Endothelial cell of umbilical vein (primary cell): ENCODE data around the gene REC8. TPM values are rescaled to one million over a fixed set of nuclear protein-coding genes. Genes with fewer than 3 reads are reported as not detected.

Experiments used
- BruUV-seq: library from RNA; stranded (reverse); fragments of 400-500 nt; replicated peaks from 2 replicates; lab custom pipeline; 2021; lab: Mats Ljungman, UMichigan
- CTCF ChIA-PET: fragments of 300-600, 350-600 bp; sonication (Branson Sonifier 250); formaldehyde crosslinking; loops from one replicate; lab custom pipeline; 2021; ENCODE audit warnings: antibody characterized with exemption, inconsistent platforms; lab: Charles Lee
- POLR2A ChIA-PET: fragments of 300-600, 350-600 bp; sonication (Branson Sonifier 250); formaldehyde crosslinking; loops from one replicate; lab custom pipeline; 2021; ENCODE audit warnings: antibody characterized with exemption, inconsistent platforms; lab: Charles Lee
- DNase-seq: peaks from one replicate; pipeline ENCODE4 v3.0.0-alpha.2; 2011; ENCODE audit warnings: low read depth, low spot score
- FAIRE-seq: peaks from 2 replicates; lab custom pipeline; 2011; peaks lifted over from hg19 to GRCh38; lab: Jason Lieb, UNC
- H2AFZ ChIP-seq: 2 replicates; pipeline ENCODE4 v1.6.0; 2012; ENCODE audit warnings: low read depth, low read length, control low read depth, inconsistent platforms
- H3K27ac ChIP-seq: 2 replicates; pipeline ENCODE4 v1.5.1; 2011; ENCODE audit warnings: low read depth, mild to moderate bottlenecking, control low read depth, low read length, moderate library complexity; ENCODE audit not compliant: insufficient read depth
- H3K27me3 ChIP-seq, 2 experiments: 2 replicates each; pipeline versions ENCODE4 v1.6.0 to v1.6.1; 2011; ENCODE audit warnings: low read length in 2 of 2, mixed read lengths in 1 of 2; ENCODE audit not compliant: control insufficient read depth in 2 of 2, insufficient read depth in 2 of 2
- H3K36me3 ChIP-seq, 2 experiments: 2 replicates in 1 of 2; 3 replicates in 1 of 2; pipeline ENCODE4 v1.5.1; 2011; ENCODE audit warnings: low read length in 2 of 2, mild to moderate bottlenecking in 1 of 2, moderate library complexity in 1 of 2; ENCODE audit not compliant: control insufficient read depth in 2 of 2, insufficient read depth in 2 of 2; ENCODE audit errors: extremely low read depth in 1 of 2
- H3K4me1 ChIP-seq: 3 replicates; pipeline ENCODE4 v1.5.1; 2011; ENCODE audit warnings: mild to moderate bottlenecking, low read length; ENCODE audit not compliant: control insufficient read depth, insufficient read depth; ENCODE audit errors: extremely low read depth
- H3K4me2 ChIP-seq: 2 replicates; pipeline ENCODE4 v1.6.1; 2011; ENCODE audit warnings: low read length, control low read depth, mixed read lengths; ENCODE audit not compliant: insufficient read depth
- H3K4me3 ChIP-seq, 3 experiments: fragments of 200-600 bp in 1 of 3; sonication (generic), shearing (Covaris generic) in 1 of 3; replicated peaks in 1 of 3; 2 replicates each; pipeline ENCODE4 v1.5.1; 2011 to 2016; ENCODE audit warnings: control low read depth in 3 of 3, low read length in 3 of 3, mild to moderate bottlenecking in 2 of 3, inconsistent platforms in 1 of 3, low read depth in 1 of 3, moderate library complexity in 1 of 3; ENCODE audit not compliant: insufficient read depth in 1 of 3
- H3K79me2 ChIP-seq: 2 replicates; pipeline ENCODE4 v1.6.0; 2012; ENCODE audit warnings: low read length, inconsistent platforms; ENCODE audit not compliant: control insufficient read depth, insufficient read depth
- H3K9ac ChIP-seq: replicated peaks from 2 replicates; pipeline ENCODE3; 2011; ENCODE audit warnings: low read length, control low read depth; ENCODE audit not compliant: insufficient read depth; ENCODE audit errors: extremely low read depth
- H3K9me1 ChIP-seq: replicated peaks from 3 replicates; pipeline ENCODE4 v1.6.0; 2011; ENCODE audit warnings: mild to moderate bottlenecking, low read length; ENCODE audit not compliant: control insufficient read depth, insufficient read depth; ENCODE audit errors: extremely low read depth
- H3K9me3 ChIP-seq: replicated peaks from 2 replicates; pipeline ENCODE4 v1.5.1; 2012; ENCODE audit warnings: low read length, inconsistent platforms; ENCODE audit not compliant: control insufficient read depth, insufficient read depth
- H4K20me1 ChIP-seq: replicated peaks from 2 replicates; pipeline ENCODE3; 2011; ENCODE audit warnings: mild to moderate bottlenecking, low read length; ENCODE audit not compliant: control insufficient read depth, insufficient read depth; ENCODE audit errors: extremely low read depth
- CTCF ChIP-seq, 2 donors: IDR thresholded peaks; 1 replicate in 1 of 2; 2 replicates in 1 of 2; pipeline ENCODE4 v1.5.1; 2011; ENCODE audit warnings: low read length in 2 of 2, mild to moderate bottlenecking in 2 of 2, moderate library complexity in 2 of 2, control low read depth in 1 of 2, inconsistent platforms in 1 of 2, low read depth in 1 of 2; ENCODE audit not compliant: insufficient read depth in 1 of 2; ENCODE audit errors: extremely low read depth in 1 of 2
- EZH2 ChIP-seq: IDR thresholded peaks from 2 replicates; pipeline ENCODE4 v1.6.1; 2012; ENCODE audit warnings: borderline replicate concordance, low read depth, mild to moderate bottlenecking, moderate library complexity, low read length, inconsistent platforms; ENCODE audit not compliant: severe bottlenecking
- FOS ChIP-seq: IDR thresholded peaks from 2 replicates; pipeline ENCODE4 v1.6.1; 2011; ENCODE audit warnings: mild to moderate bottlenecking, low read length, moderate library complexity, borderline replicate concordance; ENCODE audit not compliant: insufficient read depth
- GATA2 ChIP-seq: IDR thresholded peaks from 2 replicates; pipeline ENCODE4 v1.7.0; 2011; ENCODE audit warnings: low read depth, mild to moderate bottlenecking, moderate library complexity, mixed read lengths, low read length; ENCODE audit not compliant: insufficient read length, insufficient read depth
- JUN ChIP-seq: IDR thresholded peaks from 2 replicates; pipeline ENCODE4 v1.6.1; 2011; ENCODE audit warnings: borderline replicate concordance, low read depth; ENCODE audit not compliant: insufficient read length, insufficient read depth
- MAX ChIP-seq: IDR thresholded peaks from 2 replicates; pipeline ENCODE4 v1.6.1; 2011; ENCODE audit not compliant: insufficient read depth, insufficient read length
- MYC ChIP-seq: IDR thresholded peaks from one replicate; pipeline ENCODE4 v1.6.1; 2011; ENCODE audit warnings: mild to moderate bottlenecking, low read depth, low read length
- POLR2A ChIP-seq: IDR thresholded peaks from 2 replicates; pipeline ENCODE4 v1.6.1; 2012; ENCODE audit warnings: low read depth, mild to moderate bottlenecking, control low read depth, low read length
- POLR2AphosphoS5 ChIP-seq: IDR thresholded peaks from 2 replicates; pipeline ENCODE4 v1.6.1; 2012; ENCODE audit warnings: low read depth, mild to moderate bottlenecking, control low read depth, low read length, moderate library complexity; ENCODE audit not compliant: insufficient read depth
- dilution Hi-C: fragments of 300-500 bp; cut with MboI; formaldehyde crosslinking; loops from one replicate; pipeline ENCODE4 v1.15.0; 2019; ENCODE audit warnings: low sequenced_read_pairs; ENCODE audit not compliant: extremely low pct_ligation_motif_present
- intact Hi-C: fragments of 100-400 bp; cut with micrococcal nuclease; formaldehyde crosslinking; loops from one replicate; pipeline ENCODE4 v1.10.0; 2022
- polyA plus RNA-seq, 4 experiments: library from polyadenylated mRNA; depleted of rRNA in 3 of 4; stranded (reverse) in 3 of 4; unstranded in 1 of 4; fragments of >200 nt; gene quantifications; 2 replicates each; pipeline versions ENCODE4 v1.2.1 to v1.2.3, GENCODE V29; 2011 to 2012; ENCODE audit warnings: missing spikeins in 1 of 4
- total RNA-seq: library from RNA; stranded (reverse); gene quantifications from 2 replicates; pipeline ENCODE4 v1.2.3, GENCODE V29; 2021

Gene REC8
- total and polyA plus RNA-seq, 2 donors (not counting 3 experiments of a cell fraction or from before 2014, with no cell fraction given): 12.5 to 33.6 TPM

GRCh38 chr14:24186831-24187538 is 15.1 kb downstream of the REC8 start:
- no peak overlapping the region for H3K27ac ChIP-seq
- CTCF ChIA-PET: interaction anchor here (1.1 kb wide), 1 partner anchor 129 kb away, joined by 3 read pairs; no protein-coding TSS in a partner anchor
- BruUV-seq: no TSS peak
- peaks cover 0 to 29% of the 10 kb centered on the region in 2 experiments for H3K36me3 ChIP-seq
- H4K20me1 ChIP-seq: no peaks in the 10 kb centered on the region
- no peak overlapping the region for H3K9ac ChIP-seq
- dilution Hi-C loops (no loop called here), intact Hi-C loops (no loop called here)
- H3K79me2 ChIP-seq: peaks cover 6% of the 10 kb centered on the region
- DNase-seq (no peak), FAIRE-seq (no peak)
- H3K4me3 ChIP-seq: no peak overlapping the region
- H3K4me2 ChIP-seq: no peak overlapping the region
- no peaks in the 10 kb centered on the region for H3K9me1 ChIP-seq
- POLR2A ChIA-PET: interaction anchor here (0.8 to 1.8 kb wide), 3 partner anchors 9 to 26 kb away, joined by 3 read pairs; partner anchors contain the start of gene TM9SF1
- TF ChIP-seq MAX (no peak), JUN (no peak), POLR2AphosphoS5 (no peak), FOS (no peak), GATA2 (no peak), CTCF (IDR thresholded peaks at IDR 0.05; ENCODE audit: extremely low read depth in 1 of 2, insufficient read depth in 1 of 2, low read depth in 1 of 2, low read length in 2 of 2) (no peak), EZH2 (no peak), POLR2A (no peak), MYC (no peak)
- no peaks in the 10 kb centered on the region for H3K27me3 ChIP-seq
- H2AFZ ChIP-seq: no peak overlapping the region
- H3K9me3 ChIP-seq: no peaks in the 10 kb centered on the region
- peaks cover 6% of the 10 kb centered on the region for H3K4me1 ChIP-seq
